ENCODE results near the gene OCRL.
A peak's percentile ranks its signal among the peaks of the same experiment; 100 is the strongest.
"Not testable (repeated sequence)": the region's sequence is repeated elsewhere in the genome, so short reads cannot be mapped to it uniquely, and the experiment has no call there.

Gene OCRL

DNA sequence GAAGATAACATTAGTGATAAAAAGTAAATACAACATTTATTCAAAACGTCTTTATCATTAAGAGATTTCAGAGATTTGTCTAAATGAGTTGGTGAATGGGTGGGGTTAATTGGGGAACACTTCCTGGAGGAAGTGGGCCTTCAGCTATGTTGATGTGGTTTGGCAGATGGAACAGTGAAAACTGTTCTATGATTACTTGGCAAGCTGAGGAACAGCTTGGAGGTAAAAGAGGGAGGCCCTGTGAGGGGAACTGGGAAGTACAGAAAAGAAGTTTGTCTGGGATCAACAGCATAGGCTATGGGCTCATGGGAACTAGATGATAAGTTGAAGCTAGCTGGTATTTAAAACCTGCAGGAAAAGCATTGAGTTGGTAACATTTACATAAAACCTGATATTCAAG, 26.0 kb downstream of the OCRL start:
- peaks cover 15% of the 10 kb centered on the region for H3K36me3 ChIP-seq (ENCODE audit: insufficient read depth, low read length)

GRCh38 chrX:129568349-129568748, 28.3 kb downstream of the OCRL start:
- no peaks in the 10 kb centered on the region for H3K27me3 ChIP-seq (ENCODE audit: control insufficient read depth in 1 of 2, insufficient read depth in 2 of 2, low read length in 2 of 2)
- H3K4me1 ChIP-seq (ENCODE audit: insufficient read depth, low read length), result peaks cover 3% of the 10 kb centered on the region
- no peak overlapping the region for H3K4me3 ChIP-seq (ENCODE audit: low read depth in 1 of 2, low read length in 2 of 2)
- no peaks in the 10 kb centered on the region for H3K9me3 ChIP-seq (ENCODE audit: low read length)
- H3K36me3 ChIP-seq (ENCODE audit: insufficient read depth, low read length), result no peaks in the 10 kb centered on the region
- H3K27ac ChIP-seq (ENCODE audit: low read depth, low read length), result no peak overlapping the region
- H3K9ac ChIP-seq (ENCODE audit: low read length), result no peak overlapping the region

More for the DNA sequence above, 26.0 kb downstream of the OCRL start:
- H3K9ac ChIP-seq (ENCODE audit: low read length), result no peak overlapping the region
- no peaks in the 10 kb centered on the region for H3K27me3 ChIP-seq (ENCODE audit: control insufficient read depth in 1 of 2, insufficient read depth in 2 of 2, low read length in 2 of 2)
- H3K4me3 ChIP-seq (ENCODE audit: low read depth in 1 of 2, low read length in 2 of 2), result no peak overlapping the region
- no peak overlapping the region for H3K27ac ChIP-seq (ENCODE audit: low read depth, low read length)
- no peaks in the 10 kb centered on the region for H3K9me3 ChIP-seq (ENCODE audit: low read length)
- peaks cover 3% of the 10 kb centered on the region for H3K4me1 ChIP-seq (ENCODE audit: insufficient read depth, low read length)

GRCh38 chrX:129572422-129572821, 32.4 kb downstream of the OCRL start:
- no peak overlapping the region for H3K27ac ChIP-seq (ENCODE audit: low read depth, low read length)
- no peak overlapping the region for H3K4me3 ChIP-seq (ENCODE audit: low read depth in 1 of 2, low read length in 2 of 2)
- no peak overlapping the region for H3K9ac ChIP-seq (ENCODE audit: low read length)
- H3K4me1 ChIP-seq (ENCODE audit: insufficient read depth, low read length), result no peaks in the 10 kb centered on the region
- no peaks in the 10 kb centered on the region for H3K27me3 ChIP-seq (ENCODE audit: control insufficient read depth in 1 of 2, insufficient read depth in 2 of 2, low read length in 2 of 2)
- H3K9me3 ChIP-seq (ENCODE audit: low read length), result no peaks in the 10 kb centered on the region
- peaks cover 14% of the 10 kb centered on the region for H3K36me3 ChIP-seq (ENCODE audit: insufficient read depth, low read length)

DNA sequence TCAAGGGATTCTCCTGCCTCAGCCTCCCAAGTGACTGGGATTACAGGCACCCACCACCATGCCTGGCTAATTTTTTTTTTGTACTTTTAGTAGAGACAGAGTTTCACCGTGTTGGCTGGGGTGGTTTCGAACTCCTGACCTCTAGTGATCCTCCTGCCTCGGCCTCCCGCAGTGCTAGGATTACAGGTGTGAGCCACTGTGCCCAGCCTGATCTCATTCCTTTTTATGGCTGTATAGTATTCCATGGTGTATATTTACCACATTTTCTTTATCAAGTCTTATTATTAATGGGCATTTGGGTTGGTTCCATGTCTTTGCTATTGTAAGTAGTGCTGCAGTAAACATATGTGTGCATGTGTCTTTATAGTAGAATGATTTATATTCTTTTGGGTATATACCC, 33.6 kb downstream of the OCRL start:
- not testable (repeated sequence) for H3K9me3 ChIP-seq (ENCODE audit: low read length); H3K27ac ChIP-seq (ENCODE audit: low read depth, low read length); H3K4me3 ChIP-seq (ENCODE audit: low read depth in 1 of 2, low read length in 2 of 2); H3K27me3 ChIP-seq (ENCODE audit: control insufficient read depth in 1 of 2, insufficient read depth in 2 of 2, low read length in 2 of 2); H3K4me1 ChIP-seq (ENCODE audit: insufficient read depth, low read length); H3K9ac ChIP-seq (ENCODE audit: low read length)
- H3K36me3 ChIP-seq (ENCODE audit: insufficient read depth, low read length), result peaks cover 17% of the 10 kb centered on the region

- Histone ChIP-seq H3K9me3 (ENCODE audit: low read length) (no peaks in the 10 kb centered on the region), H3K4me3 (ENCODE audit: low read depth in 1 of 2, low read length in 2 of 2) (no peak overlapping the region), H3K36me3 (ENCODE audit: insufficient read depth, low read length) (peaks cover 17% of the 10 kb centered on the region), H3K4me1 (ENCODE audit: insufficient read depth, low read length) (no peaks in the 10 kb centered on the region), H3K27ac (ENCODE audit: low read depth, low read length) (no peak overlapping the region), H3K9ac (ENCODE audit: low read length) (no peak overlapping the region), H3K27me3 (ENCODE audit: control insufficient read depth in 1 of 2, insufficient read depth in 2 of 2, low read length in 2 of 2) (no peaks in the 10 kb centered on the region)
Measured at GRCh38 chrX:129574214-129574613, 34.2 kb downstream of the OCRL start.

- Histone ChIP-seq H3K27ac (ENCODE audit: low read depth, low read length) (no peak overlapping the region), H3K4me3 (ENCODE audit: low read depth in 1 of 2, low read length in 2 of 2) (no peak overlapping the region)
Measured at GRCh38 chrX:129576539-129576938, 36.5 kb downstream of the OCRL start.

DNA sequence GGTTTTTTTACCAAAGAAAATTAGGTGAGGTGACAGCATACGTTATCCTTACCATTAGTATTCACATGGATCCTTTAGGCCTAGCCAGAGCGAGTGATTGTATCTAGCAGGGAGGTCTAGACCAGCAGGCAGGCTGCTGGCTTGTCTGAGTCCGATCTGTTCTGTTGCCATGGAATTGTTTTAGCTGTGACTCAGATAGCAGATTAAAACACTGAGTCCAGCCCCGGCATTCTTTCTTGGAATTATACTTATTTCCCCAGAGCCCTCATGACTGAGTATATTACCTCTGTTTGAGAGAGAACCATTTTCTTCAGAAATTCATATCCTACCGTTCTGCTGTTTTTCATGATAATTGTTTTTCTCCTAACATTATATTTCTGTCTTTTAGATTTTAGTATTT, 37.4 kb downstream of the OCRL start:
- Histone ChIP-seq H3K9me3 (ENCODE audit: low read length) (no peaks in the 10 kb centered on the region), H3K27me3 (ENCODE audit: control insufficient read depth in 1 of 2, insufficient read depth in 2 of 2, low read length in 2 of 2) (peaks cover 0 to 5% of the 10 kb centered on the region in 2 donors), H3K9ac (ENCODE audit: low read length) (no peak overlapping the region), H3K4me3 (ENCODE audit: low read depth in 1 of 2, low read length in 2 of 2) (no peak overlapping the region), H3K27ac (ENCODE audit: low read depth, low read length) (no peak overlapping the region), H3K36me3 (ENCODE audit: insufficient read depth, low read length) (peaks cover 17% of the 10 kb centered on the region), H3K4me1 (ENCODE audit: insufficient read depth, low read length) (no peaks in the 10 kb centered on the region)

More at GRCh38 chrX:129576539-129576938, 36.5 kb downstream of the OCRL start:
- Histone ChIP-seq H3K27me3 (ENCODE audit: control insufficient read depth in 1 of 2, insufficient read depth in 2 of 2, low read length in 2 of 2) (peaks cover 0 to 5% of the 10 kb centered on the region in 2 donors), H3K9ac (ENCODE audit: low read length) (no peak overlapping the region), H3K9me3 (ENCODE audit: low read length) (no peaks in the 10 kb centered on the region), H3K4me1 (ENCODE audit: insufficient read depth, low read length) (no peaks in the 10 kb centered on the region), H3K36me3 (ENCODE audit: insufficient read depth, low read length) (peaks cover 17% of the 10 kb centered on the region)

GRCh38 chrX:129577877-129578276, 37.8 kb downstream of the OCRL start:
- Histone ChIP-seq H3K4me3 (ENCODE audit: low read depth in 1 of 2, low read length in 2 of 2) (no peak overlapping the region), H3K9me3 (ENCODE audit: low read length) (no peaks in the 10 kb centered on the region), H3K9ac (ENCODE audit: low read length) (no peak overlapping the region), H3K36me3 (ENCODE audit: insufficient read depth, low read length) (peaks cover 17% of the 10 kb centered on the region), H3K27ac (ENCODE audit: low read depth, low read length) (no peak overlapping the region), H3K27me3 (ENCODE audit: control insufficient read depth in 1 of 2, insufficient read depth in 2 of 2, low read length in 2 of 2) (peaks cover 0 to 5% of the 10 kb centered on the region in 2 donors), H3K4me1 (ENCODE audit: insufficient read depth, low read length) (no peaks in the 10 kb centered on the region)

DNA sequence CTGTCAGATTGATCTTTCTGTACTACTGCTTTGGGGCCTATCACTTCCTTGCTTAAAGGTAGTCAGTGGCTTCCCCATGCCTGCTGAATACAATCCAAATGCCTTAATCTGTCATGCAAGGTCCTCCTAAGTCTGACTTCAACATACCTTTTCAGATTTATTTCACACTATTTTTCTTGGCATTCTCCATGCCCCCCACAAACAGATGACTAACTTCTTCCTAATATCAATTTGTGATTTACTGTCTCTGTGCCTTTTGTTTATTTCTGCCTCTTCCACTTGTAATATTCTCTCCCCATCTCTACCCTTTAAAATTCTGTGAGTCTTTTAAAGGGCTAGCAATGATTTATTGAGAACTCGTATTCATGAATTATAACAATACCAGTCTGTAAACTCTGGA, 41.8 kb downstream of the OCRL start:
- peak overlapping the region; percentile 38 for H3K27ac ChIP-seq (ENCODE audit: low read depth, low read length)
- no peak overlapping the region for H3K4me3 ChIP-seq (ENCODE audit: low read depth in 1 of 2, low read length in 2 of 2)
- H3K27me3 ChIP-seq (ENCODE audit: control insufficient read depth in 1 of 2, insufficient read depth in 2 of 2, low read length in 2 of 2), result peaks cover 0 to 5% of the 10 kb centered on the region in 2 donors
- no peak overlapping the region for H3K9ac ChIP-seq (ENCODE audit: low read length)
- no peaks in the 10 kb centered on the region for H3K4me1 ChIP-seq (ENCODE audit: insufficient read depth, low read length)
- no peaks in the 10 kb centered on the region for H3K9me3 ChIP-seq (ENCODE audit: low read length)
- peaks cover 5% of the 10 kb centered on the region for H3K36me3 ChIP-seq (ENCODE audit: insufficient read depth, low read length)

- Histone ChIP-seq H3K9ac (ENCODE audit: low read length) (no peak overlapping the region), H3K27ac (ENCODE audit: low read depth, low read length) (no peak overlapping the region), H3K4me3 (ENCODE audit: low read depth in 1 of 2, low read length in 2 of 2) (no peak overlapping the region), H3K4me1 (ENCODE audit: insufficient read depth, low read length) (no peaks in the 10 kb centered on the region), H3K9me3 (ENCODE audit: low read length) (no peaks in the 10 kb centered on the region), H3K27me3 (ENCODE audit: control insufficient read depth in 1 of 2, insufficient read depth in 2 of 2, low read length in 2 of 2) (peaks cover 0 to 5% of the 10 kb centered on the region in 2 donors), H3K36me3 (ENCODE audit: insufficient read depth, low read length) (peaks cover 29% of the 10 kb centered on the region)
Measured at GRCh38 chrX:129585167-129585566, 45.1 kb downstream of the OCRL start.

GRCh38 chrX:129585691-129586090, 45.6 kb downstream of the OCRL start:
- no peak overlapping the region for H3K27ac ChIP-seq (ENCODE audit: low read depth, low read length)
- H3K4me3 ChIP-seq (ENCODE audit: low read depth in 1 of 2, low read length in 2 of 2), result no peak overlapping the region
- H3K27me3 ChIP-seq (ENCODE audit: control insufficient read depth in 1 of 2, insufficient read depth in 2 of 2, low read length in 2 of 2), result peaks cover 0 to 5% of the 10 kb centered on the region in 2 donors
- H3K9ac ChIP-seq (ENCODE audit: low read length), result no peak overlapping the region
- H3K4me1 ChIP-seq (ENCODE audit: insufficient read depth, low read length), result no peaks in the 10 kb centered on the region
- peaks cover 29% of the 10 kb centered on the region for H3K36me3 ChIP-seq (ENCODE audit: insufficient read depth, low read length)
- no peaks in the 10 kb centered on the region for H3K9me3 ChIP-seq (ENCODE audit: low read length)

GRCh38 chrX:129586446-129586845, 46.4 kb downstream of the OCRL start:
- H3K4me1 ChIP-seq (ENCODE audit: insufficient read depth, low read length), result no peaks in the 10 kb centered on the region
- no peak overlapping the region for H3K4me3 ChIP-seq (ENCODE audit: low read depth in 1 of 2, low read length in 2 of 2)
- H3K9me3 ChIP-seq (ENCODE audit: low read length), result no peaks in the 10 kb centered on the region
- no peaks in the 10 kb centered on the region for H3K27me3 ChIP-seq (ENCODE audit: control insufficient read depth in 1 of 2, insufficient read depth in 2 of 2, low read length in 2 of 2)
- no peak overlapping the region for H3K9ac ChIP-seq (ENCODE audit: low read length)
- no peak overlapping the region for H3K27ac ChIP-seq (ENCODE audit: low read depth, low read length)
- peaks cover 29% of the 10 kb centered on the region for H3K36me3 ChIP-seq (ENCODE audit: insufficient read depth, low read length)
